Left lung (tissue), 10 donors: ENCODE results near the gene CYP2C9. TPM values are rescaled to one million over a fixed set of nuclear protein-coding genes. Genes with fewer than 3 reads are reported as not detected.

Experiments
- ATAC-seq: fragments of 200-7000 bp; cut with Tn5 transposase; one replicate; pipeline ENCODE4 v1.9.1; 2020; ENCODE audit warnings: moderate library complexity
- DNase-seq, 4 donors: peaks; one replicate each; pipeline ENCODE4 v3.0.0-alpha.2; 2013 to 2020
- H3K27ac ChIP-seq, 2 donors: fragments of 200-600 bp; sonication (generic) in 1 of 2; one replicate each; pipeline versions ENCODE4 v1.5.0 to v1.8.0; 2020 to 2021
- H3K27me3 ChIP-seq, 2 donors: fragments of 200-600 bp; sonication (generic) in 1 of 2; one replicate each; pipeline versions ENCODE4 v1.5.0 to v1.8.0; 2020 to 2021
- H3K36me3 ChIP-seq, 2 donors: fragments of 200-600 bp; sonication (generic) in 1 of 2; one replicate each; pipeline versions ENCODE4 v1.5.0 to v1.8.0; 2020 to 2021
- H3K4me1 ChIP-seq, 2 donors: fragments of 200-600 bp; one replicate each; pipeline ENCODE4 v1.8.0; 2021
- H3K4me3 ChIP-seq, 2 donors: fragments of 200-600 bp; sonication (generic) in 1 of 2; one replicate each; pipeline versions ENCODE4 v1.5.0 to v1.8.0; 2020 to 2021; ENCODE audit warnings: mild to moderate bottlenecking in 1 of 2
- H3K9me3 ChIP-seq, 2 donors: fragments of 200-600 bp; sonication (generic) in 1 of 2; one replicate each; pipeline versions ENCODE4 v1.5.0 to v1.8.0; 2020 to 2021
- CTCF ChIP-seq, 2 donors: fragments of 200-600 bp; sonication (generic) in 1 of 2; IDR thresholded peaks; one replicate each; pipeline versions ENCODE4 v1.5.0 to v1.8.0; 2021; ENCODE audit warnings: antibody characterized with exemption in 2 of 2
- intact Hi-C, 2 donors: fragments of 100-400 bp; cut with DNase I; formaldehyde crosslinking; loops; one replicate each; pipeline versions ENCODE4 v1.11.2 to v1.14.2; 2022
- polyA plus RNA-seq, 6 donors: library from polyadenylated mRNA; unstranded; fragments of 120-200 nt; gene quantifications; one replicate each; pipeline ENCODE4 v1.2.1, GENCODE V29; 2013; ENCODE audit not compliant: insufficient read length in 6 of 6
- total RNA-seq, 2 donors: library from RNA; stranded (reverse); fragmentation: NEBNext Ultra II Directional; extraction: Animal tissue kit (Norgen Biotek cat#: 25700); gene quantifications; one replicate each; pipeline ENCODE4 v1.2.1, GENCODE V29; 2021
- donor health status: DM: no; HTN: yes; CAD: no.
- donor health status: DM: no; HTN: no; CAD: no.

Gene CYP2C9
- total and polyA plus RNA-seq, 8 donors = 0.40 to 1.0 (median 0.68) TPM; not detected in 1

- H3K36me3 ChIP-seq = no peaks in the 10 kb centered on the region
- intact Hi-C loops = no loop called here
- no peak overlapping the region for H3K4me3 ChIP-seq
- no peak overlapping the region for H3K27ac ChIP-seq
- no peak for ATAC-seq
- H3K9me3 ChIP-seq = peaks cover 0 to 2% of the 10 kb centered on the region in 2 donors
- H3K4me1 ChIP-seq = no peaks in the 10 kb centered on the region
- no peak for TF ChIP-seq CTCF (IDR thresholded peaks at IDR 0.05)
- H3K27me3 ChIP-seq = no peaks in the 10 kb centered on the region
- DNase-seq = no peak
Measured at GRCh38 chr10:94997741-94998174, 59.3 kb downstream of the CYP2C9 start.

GRCh38 chr10:95026461-95026860, 88.0 kb downstream of the CYP2C9 start:
- ATAC-seq (peak; percentile 89), DNase-seq (peak in 2 of 4 donors; percentile 7 to 40)
- intact Hi-C loops = no loop called here
- no peak for TF ChIP-seq CTCF (IDR thresholded peaks at IDR 0.05)
- Histone ChIP-seq H3K9me3 (peaks cover 0 to 4% of the 10 kb centered on the region in 2 donors), H3K4me3 (no peak overlapping the region), H3K4me1 (no peaks in the 10 kb centered on the region), H3K27ac (no peak overlapping the region), H3K27me3 (no peaks in the 10 kb centered on the region), H3K36me3 (no peaks in the 10 kb centered on the region)

- no peaks in the 10 kb centered on the region for H3K27me3 ChIP-seq
- no peak for TF ChIP-seq CTCF (IDR thresholded peaks at IDR 0.05)
- no peak overlapping the region for H3K4me3 ChIP-seq
- H3K9me3 ChIP-seq = peaks cover 0 to 4% of the 10 kb centered on the region in 2 donors
- no peak overlapping the region for H3K27ac ChIP-seq
- no peak for DNase-seq
- no peaks in the 10 kb centered on the region for H3K36me3 ChIP-seq
- intact Hi-C loops = no loop called here
- no peak for ATAC-seq
- H3K4me1 ChIP-seq = no peaks in the 10 kb centered on the region
Measured at GRCh38 chr10:95031656-95032055, 93.2 kb downstream of the CYP2C9 start.

- H3K4me3 ChIP-seq = no peak overlapping the region
- H3K4me1 ChIP-seq = no peaks in the 10 kb centered on the region
- no peaks in the 10 kb centered on the region for H3K27me3 ChIP-seq
- ATAC-seq (no peak), DNase-seq (no peak)
- no peaks in the 10 kb centered on the region for H3K36me3 ChIP-seq
- no peak overlapping the region for H3K27ac ChIP-seq
- intact Hi-C loops = no loop called here
- TF ChIP-seq CTCF (IDR thresholded peaks at IDR 0.05) = no peak
- peaks cover 0 to 4% of the 10 kb centered on the region in 2 donors for H3K9me3 ChIP-seq
Measured at GRCh38 chr10:95034401-95034800, 95.9 kb downstream of the CYP2C9 start.

- DNase-seq (peak in 2 of 4 donors; percentile 24 to 76), ATAC-seq (peak; percentile 89)
- no peaks in the 10 kb centered on the region for H3K36me3 ChIP-seq
- H3K27me3 ChIP-seq = no peaks in the 10 kb centered on the region
- no peak for TF ChIP-seq CTCF (IDR thresholded peaks at IDR 0.05)
- no peaks in the 10 kb centered on the region for H3K4me1 ChIP-seq
- H3K27ac ChIP-seq = no peak overlapping the region
- H3K4me3 ChIP-seq = no peak overlapping the region
- H3K9me3 ChIP-seq = peaks cover 0 to 4% of the 10 kb centered on the region in 2 donors
- intact Hi-C loops = no loop called here
Measured at GRCh38 chr10:95035332-95036295, 97.2 kb downstream of the CYP2C9 start.
